OCI-M1 (cell line): Measurements from ENCODE around the gene CACYBP.

Source experiments
- DNase-seq: peaks from one replicate; lab custom pipeline; 2025; lab: John Stamatoyannopoulos, UW

CACYBP gene

DNA sequence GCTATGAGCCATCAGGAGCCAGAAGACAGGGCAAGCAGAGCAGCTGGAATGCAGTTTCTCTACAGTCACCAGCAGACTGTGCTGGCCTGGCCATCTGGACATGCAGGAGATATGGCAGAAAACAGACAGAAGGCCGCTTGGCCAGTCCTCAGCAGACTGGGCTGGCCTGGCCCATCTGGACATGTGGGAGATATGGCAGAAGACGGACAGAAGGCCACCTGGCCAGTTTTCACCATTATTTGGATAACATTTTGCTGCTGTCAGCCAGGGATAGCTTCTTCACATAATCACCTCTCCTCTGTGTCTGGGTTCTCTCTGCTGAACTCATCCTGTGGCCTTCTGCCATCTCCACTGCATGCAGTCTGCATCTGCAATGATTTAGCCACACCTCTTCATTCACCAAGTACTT, 25.0 kb upstream of the CACYBP start:
- DNase-seq, result no peak

DNA sequence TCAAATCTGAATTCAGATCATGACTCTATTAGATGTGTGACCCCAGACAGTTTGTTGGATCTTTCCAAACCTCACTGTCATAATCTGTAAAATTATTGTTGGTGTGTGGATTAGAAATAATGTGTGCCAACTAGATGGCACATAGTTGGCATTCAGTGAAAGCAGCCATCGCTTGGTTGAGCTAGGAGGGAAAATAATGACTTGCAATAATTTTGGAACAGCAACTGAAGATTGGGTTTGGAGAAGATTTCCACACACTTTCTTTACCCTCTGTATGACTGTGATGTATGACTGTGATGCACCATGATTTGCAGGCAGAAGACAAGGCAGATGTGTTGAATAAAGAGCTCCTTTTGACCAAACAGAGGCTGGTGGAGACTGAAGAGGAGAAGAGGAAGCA, 24.0 kb upstream of the CACYBP start:
- no peak for DNase-seq

DNA sequence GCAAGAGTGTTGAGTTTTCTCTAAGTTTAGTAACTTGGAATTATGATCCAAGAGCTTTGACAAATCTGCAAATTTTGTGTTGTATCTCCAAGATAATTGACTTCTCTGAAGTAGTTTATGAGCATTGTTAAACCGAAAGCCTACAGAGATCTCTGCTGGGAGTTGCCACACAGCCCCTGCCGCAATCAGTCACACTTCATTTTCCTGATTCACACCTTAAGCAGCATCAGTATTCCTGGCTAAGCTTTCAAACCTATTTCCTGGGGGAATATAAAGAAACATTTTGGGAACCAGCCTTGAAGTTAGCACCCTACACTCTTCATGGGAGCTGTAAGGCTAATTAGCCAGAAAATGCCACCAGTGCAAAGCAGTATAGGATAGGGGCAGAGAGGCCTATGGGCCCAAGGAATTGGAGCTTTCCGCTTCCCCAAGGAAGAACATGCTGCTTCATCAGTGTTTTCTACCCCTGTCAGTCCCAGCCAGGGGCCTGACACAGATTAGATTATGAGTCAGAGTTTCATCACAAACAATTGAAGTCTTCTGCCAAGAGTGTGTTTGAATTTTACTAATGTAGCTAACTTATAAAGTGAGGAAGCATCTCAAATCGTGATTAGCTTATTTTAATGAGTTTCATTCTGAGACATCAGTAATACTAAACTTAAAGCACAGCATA, 23.2 kb upstream of the CACYBP start:
- DNase-seq, result peak; percentile 28

DNA sequence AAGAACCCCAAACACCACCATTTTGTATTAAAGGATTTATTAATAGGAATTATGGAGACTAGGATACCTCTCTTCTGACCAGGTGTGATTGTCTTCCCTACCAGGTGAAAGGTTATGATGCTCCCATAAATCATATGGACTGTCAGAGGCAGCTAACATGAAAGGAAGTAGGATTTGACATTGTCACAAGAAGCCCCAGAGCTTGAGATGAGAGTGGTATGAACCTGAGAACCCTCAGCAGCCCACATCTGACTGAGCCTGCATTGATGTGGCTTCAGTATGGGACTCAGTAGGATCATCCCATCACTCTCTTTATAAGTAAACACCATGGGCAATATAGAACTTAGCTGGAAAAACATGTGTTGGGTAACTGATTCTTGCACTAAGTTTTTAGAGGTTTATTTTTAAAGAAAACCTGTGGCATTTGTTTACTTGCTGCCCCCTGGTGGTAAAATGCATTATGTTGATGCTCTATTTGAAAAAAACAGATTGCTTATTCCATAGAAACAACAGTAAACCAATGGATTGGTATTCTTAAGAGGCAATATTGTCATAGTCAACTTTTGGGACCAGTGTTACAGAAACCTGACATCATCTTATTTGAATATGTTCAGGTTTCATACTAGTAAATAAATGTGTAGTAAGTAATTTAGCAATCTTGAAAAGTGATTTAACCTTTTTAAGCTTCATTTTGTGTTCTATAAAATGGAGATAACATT, 16.6 kb upstream of the CACYBP start:
- peak; percentile 82 for DNase-seq

DNA sequence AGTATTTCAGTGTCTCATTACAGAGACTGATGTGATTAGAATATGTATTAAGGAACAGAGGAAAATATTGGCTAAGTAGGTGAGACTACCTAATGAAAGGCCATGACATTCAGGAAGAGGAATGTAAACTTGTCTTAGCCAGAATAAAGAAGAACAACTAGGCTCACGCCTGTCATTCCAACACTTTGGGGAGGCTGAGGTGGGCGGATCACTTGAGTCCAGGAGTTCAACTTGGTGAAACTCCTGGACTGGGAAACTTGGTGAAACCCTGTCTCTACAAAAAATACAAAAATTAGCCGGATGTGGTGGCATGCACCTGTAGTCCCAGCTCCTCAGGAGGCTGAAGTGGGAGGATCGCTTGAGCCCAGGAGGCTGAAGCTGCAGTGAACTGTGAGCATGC, 14.8 kb upstream of the CACYBP start:
- DNase-seq, result no peak

DNA sequence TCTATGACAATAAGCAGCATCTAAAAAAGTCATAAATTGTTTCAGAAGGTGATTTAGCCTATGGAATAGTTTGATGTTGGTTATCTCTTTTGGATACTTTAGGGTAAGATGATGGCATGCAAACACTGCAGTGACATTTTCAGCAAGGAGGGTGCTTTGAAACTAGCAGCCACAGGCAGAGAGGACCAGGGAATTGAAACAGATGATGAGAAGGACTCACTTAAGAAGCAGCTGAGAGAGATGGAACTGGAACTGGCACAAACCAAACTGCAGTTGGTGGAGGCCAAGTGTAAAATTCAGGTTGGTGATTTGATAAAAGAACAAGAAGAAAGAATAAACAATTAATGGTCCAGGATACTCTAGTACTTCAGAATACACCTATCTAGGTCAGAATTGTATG, 11.2 kb upstream of the CACYBP start:
- no peak for DNase-seq

DNA sequence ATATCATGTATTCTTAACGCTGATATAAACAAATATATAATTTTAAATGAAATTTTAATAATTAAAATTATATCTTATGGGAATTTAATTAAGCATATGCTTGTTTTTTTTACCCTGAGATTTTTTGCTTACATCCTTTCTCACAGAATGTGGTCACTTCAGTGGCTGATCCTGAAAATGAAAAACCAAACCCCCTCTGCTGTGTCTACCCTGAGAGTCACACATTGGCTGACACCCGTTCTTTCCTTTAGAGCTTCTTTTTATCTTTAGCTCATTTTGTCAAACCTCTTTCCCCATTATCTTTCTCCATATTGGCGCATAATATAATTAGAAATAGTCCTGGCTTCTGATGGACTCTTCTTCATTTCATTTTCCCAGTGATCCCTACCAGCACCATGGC, 10.8 kb upstream of the CACYBP start:
- DNase-seq, result no peak

DNA sequence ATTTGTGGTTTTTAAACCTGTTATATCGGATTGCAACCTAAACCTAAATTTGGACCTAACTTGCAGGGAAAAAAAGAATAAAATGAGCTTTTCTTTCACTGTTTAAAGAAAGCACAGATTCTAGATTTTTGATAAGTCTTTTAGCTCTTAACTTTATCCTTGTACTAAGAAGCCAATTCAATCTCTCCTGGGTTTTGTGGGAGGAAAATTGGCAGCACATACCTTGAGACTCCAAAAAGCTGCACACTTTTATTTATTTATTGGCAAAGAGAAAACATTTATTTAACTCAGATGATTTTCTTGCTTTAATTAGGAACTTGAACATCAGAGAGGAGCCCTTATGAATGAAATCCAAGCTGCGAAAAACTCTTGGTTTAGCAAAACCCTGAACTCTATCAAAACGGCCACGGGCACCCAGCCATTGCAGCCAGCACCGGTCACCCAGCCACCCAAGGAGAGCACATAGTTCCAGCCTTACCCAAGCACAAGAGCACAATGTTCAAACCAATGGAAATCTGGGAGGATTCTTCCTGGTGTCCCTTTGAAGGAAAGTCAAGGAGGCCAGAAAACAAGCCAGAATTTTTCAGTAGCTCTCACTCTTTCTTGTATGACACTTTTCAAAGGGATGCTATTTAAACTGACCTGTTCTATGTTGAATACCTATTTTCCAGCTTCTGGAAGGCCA, 10.1 kb upstream of the CACYBP start:
- DNase-seq, result peak; percentile 55

DNA sequence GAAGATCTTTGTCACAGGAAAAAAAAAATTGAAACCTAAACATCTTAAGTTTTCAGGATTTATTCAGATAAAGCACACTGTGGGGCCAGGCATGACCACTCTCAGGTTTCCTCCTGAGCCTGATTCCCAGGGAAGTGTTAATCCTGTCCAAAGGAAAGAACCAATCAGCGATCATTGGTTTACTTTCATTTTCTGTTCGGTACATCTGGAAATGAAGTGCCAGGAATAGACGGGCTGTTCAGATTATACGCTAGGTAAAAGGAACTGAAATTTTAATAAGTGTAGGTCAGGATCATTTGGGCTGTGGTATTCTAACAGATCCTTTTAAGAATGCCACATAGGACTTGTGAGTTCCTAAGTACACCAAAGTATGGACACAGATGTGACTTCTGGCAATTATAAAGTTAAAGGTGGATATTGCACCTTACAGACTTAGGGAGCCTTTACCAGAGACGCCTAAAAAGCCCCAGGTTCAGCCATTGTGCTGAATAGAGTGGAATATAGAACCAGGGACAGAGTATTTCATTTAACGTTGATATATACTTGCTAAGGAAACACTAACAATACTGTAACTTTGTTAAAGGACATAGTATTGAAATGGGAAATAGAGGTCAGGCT, 9.3 kb upstream of the CACYBP start:
- peak; percentile 88 for DNase-seq

DNA sequence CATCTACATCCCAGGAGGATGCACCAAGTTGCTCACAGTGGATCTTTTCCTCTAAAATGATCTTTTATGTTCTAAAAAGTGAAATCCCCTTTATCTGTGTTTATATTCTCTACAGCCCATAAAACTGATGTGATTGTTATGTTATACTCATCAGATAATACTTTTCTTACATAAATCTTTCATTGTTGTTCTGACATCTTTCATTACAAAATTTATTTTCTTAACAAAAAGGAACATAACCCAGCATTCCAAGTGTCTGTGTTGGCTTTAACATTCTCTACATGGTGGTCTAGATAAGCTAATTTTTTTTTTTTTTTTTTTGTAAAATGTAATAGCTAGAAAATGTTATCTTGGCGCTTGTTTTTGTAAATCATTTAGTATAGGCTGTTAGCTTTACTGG, 8.3 kb upstream of the CACYBP start:
- DNase-seq, result no peak

DNA sequence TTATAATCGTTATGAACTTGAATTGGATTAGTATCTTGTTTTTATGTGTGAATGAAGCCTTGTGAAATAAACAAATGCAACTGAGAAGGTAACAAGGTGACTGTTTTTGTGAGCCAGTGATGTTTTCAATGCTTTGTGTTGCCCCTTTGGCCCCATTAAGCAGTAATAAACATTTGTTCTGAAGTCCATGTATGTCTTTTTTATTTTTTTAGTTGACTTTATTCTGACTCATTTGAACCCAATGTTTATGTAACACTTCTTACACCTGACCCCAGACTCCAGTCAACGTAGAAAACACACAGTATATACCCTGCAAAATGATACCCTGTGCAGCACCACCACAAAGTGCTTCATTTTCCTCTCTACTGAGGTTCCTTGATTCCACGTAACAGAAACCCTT, 4.6 kb upstream of the CACYBP start:
- DNase-seq, result no peak

DNA sequence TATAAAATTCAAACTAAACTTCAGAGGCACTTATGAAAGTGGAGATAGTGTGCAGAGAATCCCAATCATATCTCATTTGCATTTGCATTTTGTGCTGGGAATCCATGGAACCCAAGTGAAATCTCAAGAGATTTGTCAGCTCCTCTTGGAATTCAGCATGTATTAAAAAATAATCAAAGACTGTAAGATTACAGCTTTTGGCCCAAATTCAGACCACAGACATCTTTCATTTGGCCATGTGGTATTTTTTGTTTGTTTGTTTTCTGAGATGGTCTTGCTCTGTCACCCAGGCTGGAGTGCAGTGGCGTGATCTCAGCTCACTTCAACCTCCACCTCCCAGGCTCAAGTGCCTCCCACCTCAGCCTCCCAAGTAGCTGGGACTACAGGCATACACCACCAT, 3.8 kb upstream of the CACYBP start:
- no peak for DNase-seq

DNA sequence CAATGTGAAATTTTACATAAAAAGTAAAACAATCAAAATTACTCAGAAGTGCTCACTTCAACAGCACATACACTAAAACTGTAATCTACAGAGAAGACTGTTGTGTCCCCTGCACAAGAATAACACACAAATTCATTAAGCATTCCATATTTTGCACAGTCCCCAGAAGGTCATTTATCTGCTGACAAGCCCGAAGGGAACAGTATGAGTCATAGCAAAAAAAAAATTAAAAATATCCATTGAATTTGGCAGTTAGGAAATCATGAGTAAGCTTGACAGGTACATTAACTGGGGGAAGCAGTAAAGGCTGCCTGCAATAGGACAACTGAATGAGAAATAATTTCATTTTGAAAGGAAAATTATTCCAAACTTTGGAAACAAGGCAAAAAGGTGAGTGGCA, 3.3 kb upstream of the CACYBP start:
- DNase-seq, result peak; percentile 16

DNA sequence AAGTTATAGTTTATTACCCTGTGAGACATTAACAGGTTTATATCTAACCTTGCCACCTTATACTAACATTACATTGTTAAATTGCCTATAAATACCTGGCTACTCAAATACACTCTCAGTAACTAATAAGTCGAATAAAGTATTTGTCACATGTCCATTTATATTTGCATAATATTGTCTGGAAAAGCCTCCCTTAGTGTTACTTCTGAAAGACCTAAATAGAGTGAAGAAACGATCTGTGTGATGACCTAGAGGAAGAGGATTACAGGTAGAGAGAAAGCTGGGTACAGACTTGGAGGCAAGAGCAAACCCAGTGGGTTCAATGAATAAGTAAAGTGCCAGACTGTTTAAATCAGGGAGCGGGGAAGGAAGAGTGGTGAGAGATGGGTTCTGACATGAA, 2.7 kb upstream of the CACYBP start:
- no peak for DNase-seq

DNA sequence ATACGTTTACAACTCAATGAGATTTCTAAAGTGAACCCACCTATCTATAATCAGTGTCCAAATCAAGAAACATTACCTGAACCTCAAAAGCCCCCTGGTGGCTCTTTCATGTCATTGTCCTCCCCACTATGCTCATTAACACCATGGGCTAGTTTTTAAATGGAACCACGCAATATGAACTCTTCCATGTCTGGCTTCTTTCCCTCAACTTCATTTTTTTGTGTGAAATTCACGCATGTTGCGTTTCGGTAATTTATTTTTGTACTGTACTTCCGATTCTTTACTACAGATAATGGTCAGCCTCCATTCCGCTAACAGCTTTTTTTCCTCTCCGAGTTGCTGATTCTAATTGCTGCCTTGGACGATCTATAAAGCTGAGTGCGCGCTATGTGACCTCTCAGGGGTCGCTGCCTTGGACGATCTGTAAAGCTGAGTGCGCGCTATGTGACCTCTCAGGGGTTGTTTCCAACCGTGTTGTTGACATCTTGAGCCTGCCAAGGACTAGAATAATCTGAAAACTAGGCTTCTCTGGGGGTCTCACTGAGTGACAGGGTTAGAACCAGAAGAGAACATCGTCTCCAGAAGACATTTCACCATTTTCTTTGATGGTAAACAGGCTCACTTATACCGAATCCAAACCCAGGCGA, 1.1 kb upstream of the CACYBP start:
- peak; percentile 85 for DNase-seq

DNA sequence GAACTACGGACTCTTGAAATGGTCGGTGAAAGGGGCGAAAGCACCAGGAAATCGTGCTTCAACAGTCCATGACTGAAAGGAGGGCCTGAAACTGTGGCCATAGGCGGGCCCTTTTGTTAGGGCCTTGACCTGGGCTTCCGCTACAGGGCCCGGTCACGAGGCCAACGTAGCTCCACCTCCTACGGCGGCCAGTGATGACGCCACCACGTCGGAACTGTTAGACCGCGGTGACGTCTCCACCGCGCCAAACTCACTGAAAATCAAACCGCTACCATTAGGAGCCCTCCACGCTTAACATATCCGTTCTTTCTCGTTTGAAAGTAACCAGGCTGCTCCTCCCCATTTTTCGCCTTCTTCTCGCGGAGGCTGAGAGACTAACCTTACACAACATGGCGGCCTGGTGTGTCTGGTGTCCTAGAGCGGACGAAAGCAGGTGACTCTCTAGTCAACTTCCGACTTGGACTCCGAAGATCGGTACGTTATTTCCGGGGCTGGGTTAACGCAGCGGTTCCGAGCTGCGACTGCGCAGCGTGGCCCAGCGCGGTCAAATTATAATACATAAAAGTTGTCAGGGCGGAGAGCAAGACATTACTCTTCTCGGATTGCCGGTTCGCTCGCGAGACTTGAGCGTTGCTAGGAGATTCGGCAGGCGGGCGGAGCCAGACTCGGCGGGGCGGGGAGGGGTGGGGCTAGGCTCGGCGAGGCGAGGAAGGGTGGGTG, 371 bp upstream of the CACYBP start:
- peak; percentile 99 for DNase-seq

DNA sequence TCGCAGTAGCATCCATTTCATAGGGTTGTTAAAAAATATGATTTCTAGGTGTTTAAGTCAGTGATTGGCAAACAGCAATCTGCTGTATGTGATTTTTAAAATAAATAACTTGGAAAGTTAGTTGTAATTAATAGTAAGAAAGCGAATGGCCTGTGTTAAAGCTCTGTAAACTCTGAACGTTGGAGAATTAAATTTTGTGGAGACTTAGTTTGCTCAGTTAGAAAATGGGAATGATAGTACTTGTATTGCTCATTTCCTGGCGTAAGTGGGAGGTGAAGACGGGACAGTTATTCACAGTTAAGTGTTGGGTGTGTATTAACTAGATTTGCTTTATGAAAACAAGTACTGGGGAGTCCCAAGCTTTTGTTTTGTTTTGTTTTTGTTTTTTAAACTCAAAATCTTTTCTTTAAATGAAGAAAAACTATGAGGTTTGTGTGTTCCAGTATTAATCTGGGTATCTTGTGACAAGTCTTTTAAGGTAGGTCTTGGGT, 995 bp downstream of the CACYBP start:
- peak; percentile 64 for DNase-seq

DNA sequence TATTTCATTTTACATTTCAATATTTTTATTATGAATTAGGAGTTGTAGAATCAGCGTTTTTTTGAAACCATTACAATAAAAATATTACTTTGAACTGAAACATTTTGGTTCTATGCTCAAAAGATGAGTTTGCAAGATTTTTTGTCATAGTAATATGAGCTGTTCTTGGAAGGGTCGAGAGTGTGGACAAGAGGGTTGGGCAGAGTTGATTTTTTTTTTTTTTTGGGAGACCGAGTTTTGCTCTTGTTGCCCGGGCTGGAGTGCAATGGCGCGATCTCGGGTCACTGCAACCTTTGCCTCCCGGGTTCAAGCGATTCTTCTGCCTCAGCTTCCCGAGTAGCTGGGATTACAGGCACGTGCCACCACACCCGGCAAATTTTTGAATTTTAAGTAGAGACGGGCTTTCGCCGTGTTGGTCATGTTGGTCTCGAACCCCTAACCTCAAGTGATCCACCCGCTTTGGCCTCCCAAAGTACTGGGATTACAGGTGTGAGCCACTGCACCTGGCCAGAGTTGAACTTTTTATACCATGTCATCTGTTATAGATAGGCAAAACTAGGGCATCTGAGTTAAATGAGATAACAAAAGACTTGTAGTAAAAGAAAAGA, 3.3 kb downstream of the CACYBP start:
- DNase-seq, result peak; percentile 46

DNA sequence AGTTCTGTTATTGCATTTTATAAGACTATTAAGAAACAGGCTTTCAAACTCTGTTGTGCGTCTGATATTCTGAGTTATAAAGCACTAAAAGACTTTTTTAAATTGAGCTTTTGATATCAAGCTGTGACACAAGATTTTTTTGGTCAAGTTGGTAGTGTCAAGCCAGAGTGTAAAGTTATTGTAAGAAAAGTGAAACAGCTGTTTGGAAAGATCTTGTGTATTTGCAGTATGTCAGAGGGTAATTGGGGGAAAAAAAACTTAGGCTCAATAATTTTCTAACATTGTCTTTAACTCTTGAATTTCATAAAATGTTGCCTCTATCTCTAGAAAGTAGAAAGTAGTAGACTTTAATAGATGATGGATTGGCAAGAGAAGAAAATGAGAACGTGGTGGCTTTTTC, 3.8 kb downstream of the CACYBP start:
- peak; percentile 32 for DNase-seq

DNA sequence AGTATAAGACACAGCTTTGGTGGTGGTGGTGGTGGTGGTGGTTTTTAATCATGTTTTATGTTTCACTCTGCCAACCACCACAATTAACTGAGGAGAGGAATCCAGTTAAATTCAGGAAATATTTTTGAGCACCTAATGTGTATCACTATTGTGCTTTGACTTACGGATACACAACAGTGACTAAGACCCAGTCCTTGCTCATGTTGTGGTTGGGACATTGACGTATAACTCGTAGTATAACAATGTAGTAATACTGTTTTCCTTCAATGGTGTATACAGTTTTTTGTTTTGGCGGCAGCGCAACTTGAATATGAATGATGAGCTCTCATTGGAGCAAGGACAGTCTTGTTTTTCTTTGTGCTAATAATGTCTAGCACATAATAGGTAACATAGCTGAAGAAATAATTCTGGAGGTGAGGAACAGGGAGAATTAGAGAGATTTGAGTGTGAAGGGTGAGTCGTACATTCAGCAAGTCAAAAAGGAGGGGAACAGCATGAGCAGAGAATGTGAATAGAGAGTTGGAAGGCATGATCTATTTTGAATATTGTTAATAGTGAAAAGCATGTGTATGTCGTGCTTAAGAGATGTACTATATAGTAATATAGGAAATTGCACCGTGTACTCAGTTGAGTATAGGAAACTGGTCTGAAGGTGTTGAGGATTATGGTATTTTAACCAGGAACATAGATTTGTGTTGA, 5.5 kb downstream of the CACYBP start:
- DNase-seq, result no peak
